Measurements from ENCODE around the gene CEP250. TPM values are rescaled to one million over a fixed set of nuclear protein-coding genes. Genes with fewer than 3 reads are reported as not detected.

CEP250 gene
- total RNA-seq, 1 donor: 23.5 TPM

DNA sequence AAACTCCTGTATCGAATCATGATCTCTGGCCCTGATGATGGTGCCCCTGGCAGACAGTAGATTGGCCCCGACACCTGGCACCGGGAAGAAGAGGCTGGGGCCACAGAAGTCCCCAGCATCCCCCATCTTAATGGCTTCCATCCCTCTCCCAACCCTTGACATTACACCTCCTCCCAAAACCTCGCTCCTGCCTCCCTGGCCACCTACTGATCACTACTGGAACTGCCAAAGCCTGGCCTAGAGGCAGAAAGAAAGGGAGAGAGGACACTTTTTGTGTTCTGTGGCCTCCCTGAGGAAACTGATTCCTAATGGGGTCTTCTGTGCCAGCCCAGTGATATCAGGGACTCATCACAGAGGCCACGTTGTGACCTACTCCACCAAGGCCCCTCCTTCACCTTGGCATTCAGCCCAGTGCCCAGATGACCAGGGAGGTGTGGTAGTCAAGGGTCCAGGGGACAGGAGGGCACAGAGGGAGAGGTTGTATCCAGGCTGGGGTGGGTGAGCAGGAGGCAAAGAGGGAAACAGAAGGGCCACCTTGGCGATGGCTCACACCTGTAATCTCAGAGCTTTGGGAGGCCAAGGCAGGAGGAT lies 68.0 kb downstream of the CEP250 start:
- TF ChIP-seq, protein P1, sequence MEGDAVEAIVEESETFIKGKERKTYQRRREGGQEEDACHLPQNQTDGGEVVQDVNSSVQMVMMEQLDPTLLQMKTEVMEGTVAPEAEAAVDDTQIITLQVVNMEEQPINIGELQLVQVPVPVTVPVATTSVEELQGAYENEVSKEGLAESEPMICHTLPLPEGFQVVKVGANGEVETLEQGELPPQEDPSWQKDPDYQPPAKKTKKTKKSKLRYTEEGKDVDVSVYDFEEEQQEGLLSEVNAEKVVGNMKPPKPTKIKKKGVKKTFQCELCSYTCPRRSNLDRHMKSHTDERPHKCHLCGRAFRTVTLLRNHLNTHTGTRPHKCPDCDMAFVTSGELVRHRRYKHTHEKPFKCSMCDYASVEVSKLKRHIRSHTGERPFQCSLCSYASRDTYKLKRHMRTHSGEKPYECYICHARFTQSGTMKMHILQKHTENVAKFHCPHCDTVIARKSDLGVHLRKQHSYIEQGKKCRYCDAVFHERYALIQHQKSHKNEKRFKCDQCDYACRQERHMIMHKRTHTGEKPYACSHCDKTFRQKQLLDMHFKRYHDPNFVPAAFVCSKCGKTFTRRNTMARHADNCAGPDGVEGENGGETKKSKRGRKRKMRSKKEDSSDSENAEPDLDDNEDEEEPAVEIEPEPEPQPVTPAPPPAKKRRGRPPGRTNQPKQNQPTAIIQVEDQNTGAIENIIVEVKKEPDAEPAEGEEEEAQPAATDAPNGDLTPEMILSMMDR (IDR thresholded peaks at IDR 0.05; ENCODE audit: extremely low read depth, low read depth, low read length): peak; percentile 66
- DNase-seq (ENCODE audit: insufficient read length, low spot score, missing footprints): peak; percentile 94

DNA sequence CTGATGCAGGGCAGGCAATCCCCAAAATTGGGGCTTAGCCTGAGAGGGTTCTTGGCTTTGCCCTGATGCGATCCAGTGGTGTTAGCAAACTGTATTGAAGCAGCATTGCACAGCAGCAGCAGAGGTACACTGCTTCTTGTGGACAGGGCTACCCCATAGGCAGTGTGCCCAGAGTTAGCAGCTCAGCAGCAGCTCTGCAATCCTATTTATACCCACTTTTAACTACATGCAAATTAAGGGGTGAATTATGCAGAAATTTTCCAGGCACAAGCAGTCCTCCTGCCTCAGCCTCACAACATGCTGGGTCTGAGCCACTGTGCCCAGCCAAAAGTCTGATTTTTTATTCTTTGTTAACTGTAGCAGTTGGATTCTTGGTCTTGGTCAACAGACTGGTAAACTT lies 70.2 kb downstream of the CEP250 start:
- H3K27me3 ChIP-seq (ENCODE audit: insufficient read depth, low read length): no peaks in the 10 kb centered on the region
- no peak overlapping the region for H3K27ac ChIP-seq (ENCODE audit: low read depth, low read length)
- H3K9me3 ChIP-seq (ENCODE audit: low read depth, low read length): no peaks in the 10 kb centered on the region
- no peak overlapping the region for H2AFZ ChIP-seq (ENCODE audit: low read length)
- DNase-seq (ENCODE audit: insufficient read length, low spot score, missing footprints): no peak
- TF ChIP-seq, protein P1 (IDR thresholded peaks at IDR 0.05; ENCODE audit: extremely low read depth, low read depth, low read length): no peak
- no peaks in the 10 kb centered on the region for H3K79me2 ChIP-seq (ENCODE audit: insufficient read depth, low read length)
- H3K4me3 ChIP-seq (ENCODE audit: insufficient read depth, low read length): no peak overlapping the region
- no peaks in the 10 kb centered on the region for H4K20me1 ChIP-seq (ENCODE audit: insufficient read depth, low read length)
- no peak overlapping the region for H3K4me2 ChIP-seq (ENCODE audit: insufficient read depth, low read length)
- no peaks in the 10 kb centered on the region for H3K4me1 ChIP-seq (ENCODE audit: insufficient read depth, low read length)
- H3K36me3 ChIP-seq (ENCODE audit: insufficient read depth, low read length): no peaks in the 10 kb centered on the region

More for the DNA sequence above, 68.0 kb downstream of the CEP250 start:
- Histone ChIP-seq H3K9me3 (ENCODE audit: low read depth, low read length) (no peaks in the 10 kb centered on the region), H4K20me1 (ENCODE audit: insufficient read depth, low read length) (no peaks in the 10 kb centered on the region), H3K27me3 (ENCODE audit: insufficient read depth, low read length) (no peaks in the 10 kb centered on the region), H3K4me3 (ENCODE audit: insufficient read depth, low read length) (no peak overlapping the region), H3K4me2 (ENCODE audit: insufficient read depth, low read length) (no peak overlapping the region), H3K27ac (ENCODE audit: low read depth, low read length) (no peak overlapping the region), H2AFZ (ENCODE audit: low read length) (no peak overlapping the region), H3K79me2 (ENCODE audit: insufficient read depth, low read length) (no peaks in the 10 kb centered on the region), H3K4me1 (ENCODE audit: insufficient read depth, low read length) (no peaks in the 10 kb centered on the region), H3K36me3 (ENCODE audit: insufficient read depth, low read length) (no peaks in the 10 kb centered on the region)

DNA sequence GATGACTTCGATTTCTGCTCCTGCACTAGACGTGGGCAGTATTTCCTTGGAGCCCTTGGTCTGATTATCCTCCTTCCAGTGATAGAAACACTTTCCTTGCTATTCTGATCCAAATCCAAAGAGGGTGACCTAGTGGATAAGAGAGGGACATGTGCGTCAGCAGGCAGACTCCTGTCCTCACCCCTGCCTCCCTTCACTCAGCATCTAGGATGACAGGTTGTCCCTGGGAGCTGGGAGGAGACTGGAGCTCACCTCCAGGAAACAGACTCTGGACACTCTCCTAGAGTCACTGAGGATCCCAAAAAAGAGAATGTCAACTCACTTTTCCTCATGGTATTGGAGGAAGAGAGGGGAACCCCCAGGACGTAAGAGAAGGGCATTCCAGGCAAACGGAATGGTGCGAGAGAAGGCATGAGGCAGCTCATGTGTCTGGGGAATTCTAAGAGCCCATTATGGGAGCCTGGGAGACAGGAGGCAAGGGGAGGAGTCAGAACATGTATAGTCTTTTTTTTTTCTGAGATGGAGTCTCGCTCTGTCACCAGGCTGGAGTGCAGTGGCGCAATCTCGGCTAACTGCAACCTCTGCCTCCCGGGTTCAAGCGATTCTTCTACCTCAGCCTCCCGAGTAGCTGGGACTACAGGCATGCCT lies 71.8 kb downstream of the CEP250 start:
- Histone ChIP-seq H2AFZ (ENCODE audit: low read length) (no peak overlapping the region), H3K27me3 (ENCODE audit: insufficient read depth, low read length) (no peaks in the 10 kb centered on the region), H3K27ac (ENCODE audit: low read depth, low read length) (no peak overlapping the region), H3K79me2 (ENCODE audit: insufficient read depth, low read length) (no peaks in the 10 kb centered on the region), H3K4me1 (ENCODE audit: insufficient read depth, low read length) (no peaks in the 10 kb centered on the region), H3K4me3 (ENCODE audit: insufficient read depth, low read length) (no peak overlapping the region), H3K9me3 (ENCODE audit: low read depth, low read length) (no peaks in the 10 kb centered on the region), H4K20me1 (ENCODE audit: insufficient read depth, low read length) (no peaks in the 10 kb centered on the region), H3K36me3 (ENCODE audit: insufficient read depth, low read length) (no peaks in the 10 kb centered on the region), H3K4me2 (ENCODE audit: insufficient read depth, low read length) (no peak overlapping the region)
- TF ChIP-seq, protein P1 (IDR thresholded peaks at IDR 0.05; ENCODE audit: extremely low read depth, low read depth, low read length): no peak
- DNase-seq (ENCODE audit: insufficient read length, low spot score, missing footprints): no peak

DNA sequence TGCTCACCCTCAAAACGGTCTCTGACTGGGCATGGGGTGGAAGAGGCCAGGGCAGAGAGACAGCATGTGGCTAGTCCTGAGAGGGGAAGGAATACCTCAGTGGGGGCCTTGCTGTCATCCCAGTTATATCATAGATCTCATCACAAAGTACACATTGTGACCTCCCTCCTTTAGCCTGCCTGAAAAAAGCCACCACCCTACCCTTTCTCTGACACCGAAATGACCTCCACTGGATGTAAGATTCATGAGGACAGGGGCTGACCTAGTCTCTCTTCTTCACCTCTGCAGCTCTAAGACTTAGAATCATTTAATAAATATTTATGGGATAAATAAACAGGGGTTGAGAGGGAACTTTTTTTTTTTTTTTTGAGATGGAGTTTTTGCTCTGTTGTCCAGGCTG lies 74.2 kb downstream of the CEP250 start, which contains the start of gene C20orf173:
Gene C20orf173, minus strand, starts transcription at position 101 of the 400 bp plus-strand sequence. CDS start 279 bp downstream, outside the sequence.
- H3K79me2 ChIP-seq (ENCODE audit: insufficient read depth, low read length): no peaks in the 10 kb centered on the region
- no peaks in the 10 kb centered on the region for H3K4me1 ChIP-seq (ENCODE audit: insufficient read depth, low read length)
- no peak within 1 kb of the TSS for H3K4me3 ChIP-seq (ENCODE audit: insufficient read depth, low read length)
- H3K36me3 ChIP-seq (ENCODE audit: insufficient read depth, low read length): no peaks in the 10 kb centered on the region
- H3K4me2 ChIP-seq (ENCODE audit: insufficient read depth, low read length): no peak within 1 kb of the TSS
- no peaks in the 10 kb centered on the region for H4K20me1 ChIP-seq (ENCODE audit: insufficient read depth, low read length)
- no peaks in the 10 kb centered on the region for H3K27me3 ChIP-seq (ENCODE audit: insufficient read depth, low read length)
- H2AFZ ChIP-seq (ENCODE audit: low read length): no peak within 1 kb of the TSS
- no peak for DNase-seq (ENCODE audit: insufficient read length, low spot score, missing footprints)
- no peak within 1 kb of the TSS for H3K27ac ChIP-seq (ENCODE audit: low read depth, low read length)
- no peaks in the 10 kb centered on the region for H3K9me3 ChIP-seq (ENCODE audit: low read depth, low read length)
- TF ChIP-seq, protein P1 (IDR thresholded peaks at IDR 0.05; ENCODE audit: extremely low read depth, low read depth, low read length): no peak
